ENCODE results near the gene MED27. TPM values are rescaled to one million over a fixed set of nuclear protein-coding genes. Genes with fewer than 3 reads are reported as not detected.
A peak's percentile ranks its signal among the peaks of the same experiment; 100 is the strongest.

The MED27 gene
- total and polyA plus RNA-seq, 7 donors: 10.7 to 24.4 (median 14.2) TPM

DNA sequence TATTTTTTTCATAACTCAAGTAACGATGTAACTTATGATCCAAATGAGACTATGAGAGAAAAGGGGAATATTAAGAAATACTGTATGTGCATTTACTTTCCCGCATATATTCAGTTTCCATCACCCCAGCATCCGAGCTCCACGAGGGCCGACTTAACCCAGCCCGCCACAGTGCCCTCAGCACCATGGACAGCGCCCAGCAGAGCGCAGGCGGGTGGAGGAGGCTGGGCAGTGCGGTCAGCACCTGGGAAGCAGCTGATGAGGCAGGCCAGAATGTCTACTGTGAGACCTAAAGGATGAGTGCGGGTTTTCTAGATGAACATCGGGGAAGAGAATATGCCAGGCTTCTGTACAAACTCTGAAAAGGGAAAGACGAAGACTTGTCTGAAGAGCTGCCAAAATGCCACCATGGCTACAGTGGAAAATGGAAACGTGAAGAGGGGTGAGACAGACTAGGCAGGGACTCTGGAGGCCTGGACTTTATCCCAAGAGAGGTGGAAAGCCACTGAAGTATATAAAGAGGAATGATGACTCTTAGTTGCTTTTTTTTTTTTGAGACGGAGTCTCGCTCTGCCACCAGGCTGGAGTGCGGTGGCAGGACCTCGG is 34.5 kb upstream of the MED27 start:
- 30% methylated on average over 18 of the region's 18 CpGs for WGBS, 3 donors
- Histone ChIP-seq H3K27ac (no peak overlapping the region), H3K27me3 (ENCODE audit: insufficient read depth in 3 of 3, low read length in 2 of 3) (peaks cover 0 to 15% (median 7%) of the 10 kb centered on the region in 3 donors), H3K4me3 (no peak overlapping the region), H3K9me3 (no peaks in the 10 kb centered on the region), H3K36me3 (ENCODE audit: insufficient read depth in 1 of 2, low read depth in 1 of 2) (no peaks in the 10 kb centered on the region), H3K4me1 (no peaks in the 10 kb centered on the region)
- TF ChIP-seq, protein P1, sequence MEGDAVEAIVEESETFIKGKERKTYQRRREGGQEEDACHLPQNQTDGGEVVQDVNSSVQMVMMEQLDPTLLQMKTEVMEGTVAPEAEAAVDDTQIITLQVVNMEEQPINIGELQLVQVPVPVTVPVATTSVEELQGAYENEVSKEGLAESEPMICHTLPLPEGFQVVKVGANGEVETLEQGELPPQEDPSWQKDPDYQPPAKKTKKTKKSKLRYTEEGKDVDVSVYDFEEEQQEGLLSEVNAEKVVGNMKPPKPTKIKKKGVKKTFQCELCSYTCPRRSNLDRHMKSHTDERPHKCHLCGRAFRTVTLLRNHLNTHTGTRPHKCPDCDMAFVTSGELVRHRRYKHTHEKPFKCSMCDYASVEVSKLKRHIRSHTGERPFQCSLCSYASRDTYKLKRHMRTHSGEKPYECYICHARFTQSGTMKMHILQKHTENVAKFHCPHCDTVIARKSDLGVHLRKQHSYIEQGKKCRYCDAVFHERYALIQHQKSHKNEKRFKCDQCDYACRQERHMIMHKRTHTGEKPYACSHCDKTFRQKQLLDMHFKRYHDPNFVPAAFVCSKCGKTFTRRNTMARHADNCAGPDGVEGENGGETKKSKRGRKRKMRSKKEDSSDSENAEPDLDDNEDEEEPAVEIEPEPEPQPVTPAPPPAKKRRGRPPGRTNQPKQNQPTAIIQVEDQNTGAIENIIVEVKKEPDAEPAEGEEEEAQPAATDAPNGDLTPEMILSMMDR (IDR thresholded peaks at IDR 0.05): no peak
- peak; percentile 72 to 83 (median 77) for ATAC-seq
- DNase-seq: peak; percentile 52 to 71
- intact Hi-C loops (cut with DNase I): no loop called here

DNA sequence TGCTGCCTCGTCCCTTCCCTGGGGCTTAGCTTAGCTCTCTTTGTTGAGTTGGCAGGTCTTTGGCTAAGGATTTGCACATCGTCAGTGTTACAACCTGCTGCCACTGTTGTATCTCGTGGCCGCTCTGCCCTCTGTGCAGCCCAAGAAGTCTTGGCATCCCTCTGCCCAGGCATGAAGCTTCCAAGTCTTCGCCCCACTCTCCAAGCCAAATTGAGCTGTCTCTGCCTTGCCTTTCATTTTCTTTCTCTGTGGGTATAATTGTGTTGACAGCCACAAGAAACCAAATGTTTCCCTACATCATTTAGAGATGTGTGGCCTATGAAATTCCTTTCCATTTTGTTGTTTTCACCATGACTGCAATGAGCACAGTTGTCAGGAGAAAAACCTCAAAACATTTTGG is 29.6 kb upstream of the MED27 start:
- ATAC-seq (no peak), DNase-seq (no peak)
- TF ChIP-seq, protein P1 (IDR thresholded peaks at IDR 0.05): no peak
- peaks cover 0 to 15% (median 10%) of the 10 kb centered on the region in 3 donors for H3K27me3 ChIP-seq (ENCODE audit: insufficient read depth in 3 of 3, low read length in 2 of 3)
- no peaks in the 10 kb centered on the region for H3K4me1 ChIP-seq
- H3K36me3 ChIP-seq (ENCODE audit: insufficient read depth in 1 of 2, low read depth in 1 of 2): no peaks in the 10 kb centered on the region
- WGBS, 3 donors: 63 to 71% (median 66%) methylated on average over 5 of the region's 5 CpGs
- intact Hi-C loops (cut with DNase I): no loop called here
- no peaks in the 10 kb centered on the region for H3K9me3 ChIP-seq
- H3K4me3 ChIP-seq: no peak overlapping the region
- H3K27ac ChIP-seq: no peak overlapping the region

DNA sequence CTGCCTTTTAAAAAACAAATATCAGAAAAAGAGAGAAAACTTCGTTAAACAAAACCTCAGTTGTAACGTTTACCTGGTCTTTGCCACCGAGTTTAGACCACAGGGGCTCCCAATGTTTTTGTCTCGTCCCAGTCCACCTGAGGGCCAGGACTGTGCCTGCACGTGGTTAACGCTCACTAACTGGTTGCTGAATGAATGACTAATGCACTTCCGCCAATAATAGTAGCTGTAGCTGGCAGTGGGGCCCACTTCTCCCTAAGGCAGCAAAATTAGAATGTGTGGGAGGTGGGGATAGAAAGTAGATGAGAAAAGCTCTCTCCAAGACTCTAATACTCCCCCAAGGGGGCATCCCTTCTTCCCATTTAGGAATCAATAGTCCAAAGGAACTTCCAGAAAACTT is 29.1 kb upstream of the MED27 start:
- no peaks in the 10 kb centered on the region for H3K4me1 ChIP-seq
- intact Hi-C loops (cut with DNase I): no loop called here
- no peaks in the 10 kb centered on the region for H3K36me3 ChIP-seq (ENCODE audit: insufficient read depth in 1 of 2, low read depth in 1 of 2)
- peaks cover 0 to 15% (median 10%) of the 10 kb centered on the region in 3 donors for H3K27me3 ChIP-seq (ENCODE audit: insufficient read depth in 3 of 3, low read length in 2 of 3)
- no peak overlapping the region for H3K27ac ChIP-seq
- TF ChIP-seq, protein P1 (IDR thresholded peaks at IDR 0.05): no peak
- DNase-seq (no peak), ATAC-seq (no peak)
- 63 to 65% (median 63%) methylated on average over 7 of the region's 7 CpGs for WGBS, 3 donors
- H3K4me3 ChIP-seq: no peak overlapping the region
- H3K9me3 ChIP-seq: no peaks in the 10 kb centered on the region

DNA sequence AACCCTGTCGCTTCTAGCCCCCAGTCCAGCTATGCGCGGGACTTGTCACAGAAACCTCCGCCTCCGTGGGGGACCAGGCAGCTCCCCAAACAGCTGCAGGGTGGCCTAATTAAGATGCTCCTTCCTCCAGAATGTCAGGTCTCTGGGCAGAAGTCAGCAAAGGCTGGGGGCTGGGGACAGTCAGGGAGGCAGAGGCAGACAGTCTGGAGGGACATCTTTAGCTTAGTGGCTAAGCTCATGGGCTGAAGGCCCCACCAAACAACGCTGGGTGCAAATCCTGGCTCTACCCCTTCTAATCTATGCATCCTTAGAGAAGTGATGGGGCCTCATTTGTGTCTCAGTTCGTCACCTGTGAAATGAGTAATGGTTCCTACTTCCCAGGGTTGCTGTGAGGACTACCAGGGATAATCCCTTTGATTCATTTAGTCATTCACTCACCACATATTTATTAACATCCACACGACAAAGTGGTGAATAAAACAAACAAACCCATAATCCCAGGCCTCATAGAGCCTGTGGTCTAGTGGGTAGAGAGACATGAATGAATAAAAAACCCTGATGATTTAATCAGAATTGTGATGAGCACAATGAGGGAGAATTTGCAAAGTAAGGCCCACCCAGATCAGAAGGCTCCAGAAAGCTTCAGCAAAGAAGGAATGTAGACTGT is 20.2 kb upstream of the MED27 start:
- Histone ChIP-seq H3K4me3 (no peak overlapping the region), H3K27ac (no peak overlapping the region), H3K36me3 (ENCODE audit: insufficient read depth in 1 of 2, low read depth in 1 of 2) (no peaks in the 10 kb centered on the region), H3K4me1 (no peaks in the 10 kb centered on the region), H3K27me3 (ENCODE audit: insufficient read depth in 3 of 3, low read length in 2 of 3) (peaks cover 0 to 7% (median 0%) of the 10 kb centered on the region in 3 donors), H3K9me3 (no peaks in the 10 kb centered on the region)
- WGBS, 3 donors: 57 to 66% (median 61%) methylated on average over 8 of the region's 8 CpGs
- no peak for ATAC-seq
- DNase-seq: no peak
- intact Hi-C loops (cut with DNase I): no loop called here
- TF ChIP-seq, protein P1 (IDR thresholded peaks at IDR 0.05): no peak

Measured in psoas muscle (tissue), 8 donors.